HCT116 (cell line): ENCODE data around the gene TMEM232. TPM values are rescaled to one million over a fixed set of nuclear protein-coding genes. Genes with fewer than 3 reads are reported as not detected.

Source experiments
- ATAC-seq: fragments of 200-7000 bp; cut with Tn5 transposase; 2 replicates; pipeline ENCODE4 v1.9.1; 2020; ENCODE audit warnings: mild to moderate bottlenecking, moderate library complexity
- BruUV-seq: library from RNA; stranded (reverse); fragments of 400-500 nt; replicated peaks from 2 replicates; lab custom pipeline; 2021; lab: Mats Ljungman, UMichigan
- CTCF ChIA-PET: fragments of 300-600 bp; sonication (Branson Sonifier 250); formaldehyde crosslinking; loops from one replicate; lab custom pipeline; 2021; ENCODE audit warnings: antibody characterized with exemption; lab: Charles Lee
- POLR2A ChIA-PET: fragments of 300-600, 350-600 bp; sonication (Branson Sonifier 250); formaldehyde crosslinking; loops from one replicate; lab custom pipeline; 2021; ENCODE audit warnings: antibody characterized with exemption; lab: Charles Lee
- RAD21 ChIA-PET, 2 experiments: fragments of 300-600 bp; sonication (Branson Sonifier 250); formaldehyde crosslinking; loops; one replicate each; lab custom pipeline; 2023; ENCODE audit warnings: low total read pairs in 2 of 2; ENCODE audit not compliant: uncharacterized antibody in 2 of 2, unreplicated experiment in 2 of 2, low non-redundant PET in 1 of 2; lab: Charles Lee
- DNase-seq: peaks from one replicate; pipeline ENCODE4 v3.0.0-alpha.2; 2010; ENCODE audit warnings: low read depth, low spot score
- H2AFZ ChIP-seq: fragments of 200-600 bp; shearing (Covaris generic), sonication (generic); 2 replicates; pipeline ENCODE4 v1.6.1; 2017; ENCODE audit warnings: low read depth, mixed run types, mixed read lengths, antibody characterized with exemption, low read length; ENCODE audit not compliant: poor library complexity, severe bottlenecking
- H3K27ac ChIP-seq: 2 replicates; pipeline ENCODE4 v1.5.1; 2012; ENCODE audit warnings: low read depth, low read length
- H3K27me3 ChIP-seq: fragments of 200-600 bp; sonication (generic); 2 replicates; pipeline ENCODE4 v1.6.1; 2016; ENCODE audit warnings: mixed run types, low read length, mixed read lengths; ENCODE audit not compliant: insufficient read depth
- H3K36me3 ChIP-seq, 2 experiments: fragments of 200-500 bp in 1 of 2; fragments of 200-600 bp in 1 of 2; sonication (Bioruptor generic) in 1 of 2; sonication (generic) in 1 of 2; 2 replicates each; pipeline versions ENCODE4 v1.5.1 to v1.6.1; 2014 to 2016; ENCODE audit warnings: low read length in 2 of 2, inconsistent platforms in 1 of 2, mixed read lengths in 1 of 2, mixed run types in 1 of 2; ENCODE audit not compliant: insufficient read depth in 2 of 2, control insufficient read depth in 1 of 2
- H3K4me1 ChIP-seq, 2 experiments: fragments of 200-600 bp in 1 of 2; sonication (generic) in 1 of 2; 2 replicates each; pipeline versions ENCODE4 v1.5.1 to v1.6.1; 2012 to 2017; ENCODE audit warnings: low read length in 2 of 2, inconsistent platforms in 1 of 2, mild to moderate bottlenecking in 1 of 2, mixed read lengths in 1 of 2, mixed run types in 1 of 2, moderate library complexity in 1 of 2; ENCODE audit not compliant: insufficient read depth in 2 of 2, control insufficient read depth in 1 of 2
- H3K4me2 ChIP-seq: fragments of 200-600 bp; sonication (generic); 2 replicates; pipeline ENCODE4 v1.6.1; 2017; ENCODE audit warnings: mixed run types, low read length, mixed read lengths
- H3K4me3 ChIP-seq, 2 experiments: fragments of 200-600 bp in 1 of 2; sonication (generic) in 1 of 2; replicated peaks in 1 of 2; 2 replicates each; pipeline ENCODE4 v1.5.1; 2011 to 2016; ENCODE audit warnings: low read length in 2 of 2, control low read depth in 1 of 2, low read depth in 1 of 2, mild to moderate bottlenecking in 1 of 2, mixed read lengths in 1 of 2, mixed run types in 1 of 2
- H3K79me2 ChIP-seq: fragments of 200-600 bp; sonication (generic); 2 replicates; pipeline ENCODE4 v1.6.1; 2017; ENCODE audit warnings: mild to moderate bottlenecking, mixed run types, low read length, moderate library complexity, mixed read lengths; ENCODE audit not compliant: insufficient read depth
- H3K9ac ChIP-seq: fragments of 200-600 bp; sonication (generic); 2 replicates; pipeline ENCODE4 v1.6.1; 2016; ENCODE audit warnings: low read length, mixed read lengths
- H3K9me2 ChIP-seq: fragments of 200-600 bp; sonication (generic), shearing (Covaris generic); 2 replicates; pipeline ENCODE4 v1.6.1; 2017; ENCODE audit warnings: mixed run types, mild to moderate bottlenecking, moderate library complexity; ENCODE audit not compliant: insufficient read depth
- H3K9me3 ChIP-seq, 2 experiments: fragments of 200-500 bp in 1 of 2; fragments of 200-600 bp in 1 of 2; sonication (Bioruptor generic) in 1 of 2; sonication (generic) in 1 of 2; 2 replicates each; pipeline ENCODE4 v1.6.1; 2014 to 2017; ENCODE audit warnings: low read length in 2 of 2, mixed read lengths in 2 of 2, inconsistent platforms in 1 of 2, low read depth in 1 of 2, mild to moderate bottlenecking in 1 of 2, mixed run types in 1 of 2, moderate library complexity in 1 of 2; ENCODE audit not compliant: control insufficient read depth in 1 of 2, insufficient read depth in 1 of 2
- H4K20me1 ChIP-seq: fragments of 200-600 bp; sonication (generic), shearing (Covaris generic); 2 replicates; pipeline ENCODE4 v1.6.1; 2017; ENCODE audit warnings: mixed run types, mild to moderate bottlenecking, moderate library complexity; ENCODE audit not compliant: insufficient read depth
- ATF3 ChIP-seq: IDR thresholded peaks from 2 replicates; pipeline ENCODE4 v1.6.1; 2012
- CBX3 ChIP-seq: IDR thresholded peaks from 2 replicates; pipeline ENCODE4 v1.6.1; 2012; ENCODE audit warnings: low read depth
- CEBPB ChIP-seq: IDR thresholded peaks from 2 replicates; pipeline ENCODE4 v1.6.1; 2012; ENCODE audit warnings: low read depth
- CTCF ChIP-seq, 3 experiments: fragments of 200-600 bp in 1 of 3; sonication (generic) in 1 of 3; IDR thresholded peaks in 2 of 3; conservative IDR thresholded peaks in 1 of 3; 2 replicates each; pipeline ENCODE4 v1.5.1; 2012 to 2017; ENCODE audit warnings: low read depth in 2 of 3, low read length in 2 of 3, antibody characterized with exemption in 1 of 3, borderline replicate concordance in 1 of 3, control low read depth in 1 of 3, mild to moderate bottlenecking in 1 of 3, mixed read lengths in 1 of 3, mixed run types in 1 of 3, moderate library complexity in 1 of 3; ENCODE audit not compliant: insufficient read depth in 1 of 3
- ELF1 ChIP-seq: IDR thresholded peaks from 2 replicates; pipeline ENCODE4 v1.6.1; 2012; ENCODE audit warnings: low read depth, borderline replicate concordance
- JUND ChIP-seq: IDR thresholded peaks from 2 replicates; pipeline ENCODE4 v1.6.1; 2012
- RAD21 ChIP-seq: IDR thresholded peaks from 2 replicates; pipeline ENCODE4 v1.6.1; 2012; ENCODE audit warnings: low read depth, mild to moderate bottlenecking
- SP1 ChIP-seq: IDR thresholded peaks from 2 replicates; pipeline ENCODE4 v1.6.1; 2012; ENCODE audit warnings: low read depth
- TCF7L2 ChIP-seq: IDR thresholded peaks from 2 replicates; pipeline ENCODE4 v1.7.0; 2011; ENCODE audit warnings: borderline replicate concordance, inconsistent platforms; ENCODE audit not compliant: insufficient read depth, insufficient read length; ENCODE audit errors: extremely low read depth
- ZBTB33 ChIP-seq: IDR thresholded peaks from 2 replicates; pipeline ENCODE4 v1.6.1; 2011; ENCODE audit warnings: mild to moderate bottlenecking, low read length, moderate library complexity; ENCODE audit not compliant: insufficient replicate concordance; ENCODE audit errors: extremely low read depth
- ZFX ChIP-seq: fragments of 450-650 bp; IDR thresholded peaks from 2 replicates; pipeline ENCODE4 v1.6.1; 2017
- ZNF274 ChIP-seq: fragments of 200-500 bp; sonication (Bioruptor generic); IDR thresholded peaks from 2 replicates; pipeline ENCODE4 v1.6.1; 2014; ENCODE audit warnings: mild to moderate bottlenecking, low read depth, low read length, inconsistent platforms
- intact Hi-C: fragments of 100-400 bp; cut with micrococcal nuclease; formaldehyde crosslinking; loops from 2 replicates; pipeline ENCODE4 v1.10.0; 2022
- total RNA-seq: library from RNA; stranded (reverse); gene quantifications from one replicate; pipeline ENCODE4 v1.2.1, GENCODE V29; 2021; ENCODE audit not compliant: unreplicated experiment

TMEM232 gene
- total RNA-seq, 1 experiment from 2014 or later = 1.2 TPM

GRCh38 chr5:110754181-110754580, 27.7 kb upstream of the TMEM232 start (continued):
- no peak for TF ChIP-seq ZBTB33
- TF ChIP-seq ELF1 = no peak

DNA sequence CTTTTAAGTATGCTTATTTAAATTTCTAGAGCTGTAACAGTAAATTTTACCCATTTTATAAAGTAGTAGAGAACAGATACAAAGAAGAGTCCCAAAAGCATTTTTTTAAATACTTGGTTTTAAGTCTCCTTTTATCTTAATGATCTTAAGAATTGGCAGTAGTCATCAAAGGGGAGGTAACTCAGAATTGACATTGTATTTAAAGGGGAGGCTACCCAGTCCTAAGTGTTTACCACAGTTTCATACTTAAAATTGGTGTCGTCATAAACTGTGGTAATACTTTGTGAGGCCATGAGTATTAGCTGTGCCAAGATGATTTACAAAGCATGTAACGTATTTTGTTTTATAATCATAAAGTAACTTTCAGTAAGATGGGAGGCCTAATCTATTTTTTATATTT, 27.1 kb upstream of the TMEM232 start:
- H3K27ac ChIP-seq = no peak overlapping the region
- CTCF ChIA-PET = no interaction called here
- no peak overlapping the region for H3K4me2 ChIP-seq
- H3K4me3 ChIP-seq = no peak overlapping the region
- no TSS peak for BruUV-seq
- no peak overlapping the region for H2AFZ ChIP-seq
- intact Hi-C loops = no loop called here
- TF ChIP-seq RAD21 (no peak), JUND (no peak), CBX3 (no peak), SP1 (no peak), ATF3 (no peak), ZFX (no peak), CEBPB (no peak), TCF7L2 (no peak), CTCF (IDR thresholded peaks at IDR 0.05 in 2 of 3, conservative IDR thresholded peaks at IDR 0.05 in 1 of 3; ENCODE audit: borderline replicate concordance in 1 of 3, insufficient read depth in 1 of 3, low read depth in 2 of 3, low read length in 2 of 3) (no peak), ZNF274 (no peak), ZBTB33 (no peak)
- TF ChIP-seq, all 23 proteins: peak for 0
- Histone ChIP-seq H4K20me1 (no peaks in the 10 kb centered on the region), H3K4me1 (no peaks in the 10 kb centered on the region), H3K79me2 (no peaks in the 10 kb centered on the region), H3K27me3 (no peaks in the 10 kb centered on the region), H3K9me2 (no peaks in the 10 kb centered on the region), H3K36me3 (0 out of 4 replicates have a peak, but pooled peaks cover 0 to 2% of the 10 kb centered on the region in 2 experiments), H3K9ac (no peak overlapping the region), H3K9me3 (no peaks in the 10 kb centered on the region)
- no peak for DNase-seq
- ChIA-PET POLR2A (no interaction called here), RAD21 (no interaction called here)
- no peak for ATAC-seq
